GM19035 (cell line): Measurements from ENCODE around the gene RUNX2.

Source experiments
- ATAC-seq: cut with Tn5 transposase; IDR thresholded peaks from one replicate; pipeline ENCODE4 v1.9.1; 2021; ENCODE audit not compliant: unreplicated experiment

RUNX2 gene

DNA sequence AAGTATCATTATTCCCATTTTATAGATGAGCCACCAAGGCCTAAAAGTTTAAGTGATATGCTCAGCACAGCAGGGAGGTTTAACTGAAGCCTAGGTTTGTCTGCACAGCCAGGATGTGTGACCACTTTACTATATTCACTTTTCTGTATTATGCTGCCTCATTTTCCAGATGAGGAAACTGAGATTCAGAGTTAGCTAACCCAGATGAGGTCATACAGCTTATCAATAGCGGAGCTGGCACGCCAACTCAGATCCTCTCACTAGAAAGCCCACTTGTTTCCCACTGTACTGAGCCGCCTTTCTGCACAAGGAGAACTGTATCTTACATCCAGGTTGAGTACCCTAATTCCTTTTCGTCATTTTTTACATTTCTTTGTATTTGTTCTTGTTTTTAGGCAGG lies 181.3 kb downstream of the RUNX2 start:
- no peak for ATAC-seq

DNA sequence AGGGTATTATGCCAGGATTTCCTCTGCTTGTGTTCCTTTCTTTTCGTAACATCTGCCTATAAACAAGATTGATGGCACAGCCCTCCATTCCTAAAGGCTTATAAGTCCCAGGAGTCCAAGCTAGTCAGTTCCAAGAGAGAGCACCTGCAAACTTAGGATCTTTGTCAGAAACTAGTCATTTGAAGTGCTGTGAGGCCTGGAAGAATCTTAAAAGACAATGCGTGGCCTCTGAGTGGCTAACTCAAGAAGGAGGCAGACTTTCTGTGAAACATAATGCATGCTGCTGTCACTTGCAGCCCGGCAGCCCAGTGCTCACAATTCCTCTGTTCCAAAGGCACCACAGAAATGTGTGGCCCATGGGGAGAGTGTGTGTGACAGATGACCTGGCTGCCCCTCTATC lies 184.6 kb downstream of the RUNX2 start:
- no peak for ATAC-seq

GRCh38 chr6:45513213-45513618 lies 185.1 kb downstream of the RUNX2 start:
- ATAC-seq = no peak

DNA sequence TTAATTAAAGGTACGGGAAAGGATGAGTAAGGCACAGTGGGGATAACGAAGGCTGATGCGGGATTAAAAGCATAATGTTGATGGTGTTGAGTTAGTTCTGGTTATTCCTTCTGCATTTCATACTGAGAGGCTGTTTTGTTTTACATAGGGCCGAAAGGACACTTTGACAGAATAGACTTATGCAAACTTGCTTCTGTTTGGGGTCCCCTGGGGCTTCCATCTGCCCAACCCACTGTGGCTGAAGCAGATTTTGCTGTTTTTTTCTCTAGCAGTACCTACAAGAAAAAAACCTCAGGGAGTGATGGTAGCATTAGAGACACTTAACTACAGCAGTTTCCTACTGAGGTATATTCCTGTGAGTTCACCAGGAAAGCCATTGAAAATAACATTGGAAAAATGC lies 185.7 kb downstream of the RUNX2 start:
- no peak for ATAC-seq

DNA sequence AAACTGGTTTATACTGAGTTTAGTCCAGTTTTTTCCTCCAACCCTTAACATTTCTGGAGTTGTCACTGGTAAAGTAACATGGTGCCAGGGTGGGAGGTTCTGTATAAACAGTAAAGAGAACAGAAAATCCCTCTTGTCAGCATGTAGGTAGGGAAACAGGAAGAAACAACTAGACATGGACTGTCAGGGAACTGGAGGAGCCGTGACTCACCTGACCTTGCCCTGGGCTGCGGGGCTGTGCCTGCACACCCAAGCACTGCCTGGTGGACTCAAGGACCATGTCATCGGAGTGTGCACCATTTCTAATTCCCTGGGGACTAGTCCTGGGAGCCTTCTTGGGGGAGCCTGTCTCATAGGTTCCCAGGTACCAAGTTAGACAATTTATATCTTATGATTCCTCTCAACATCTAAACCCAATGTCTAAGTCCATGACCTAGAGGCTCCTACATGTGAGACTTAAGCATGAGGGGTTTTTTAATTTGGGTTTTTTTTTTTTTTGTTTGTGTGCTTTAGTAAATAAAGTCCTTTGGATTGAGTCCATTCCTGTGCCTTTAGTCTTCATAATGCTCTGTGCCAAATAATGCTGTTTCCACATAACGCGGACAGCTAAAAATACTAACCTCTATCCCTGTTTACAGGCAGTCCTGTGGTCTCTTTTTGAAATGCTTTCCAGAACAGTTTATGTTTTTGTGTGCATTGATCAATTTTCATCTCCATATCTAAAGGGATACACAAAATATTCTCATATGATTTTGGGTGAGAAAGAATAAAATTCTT lies 186.5 kb downstream of the RUNX2 start:
- no peak for ATAC-seq

GRCh38 chr6:45518013-45518720 lies 190.0 kb downstream of the RUNX2 start:
- ATAC-seq = no peak

- ATAC-seq = no peak
Observed at GRCh38 chr6:45521226-45521625, 193.1 kb downstream of the RUNX2 start.

GRCh38 chr6:45522486-45522885 lies 194.4 kb downstream of the RUNX2 start:
- ATAC-seq = no peak

GRCh38 chr6:45527210-45527609 lies 199.1 kb downstream of the RUNX2 start:
- ATAC-seq = no peak

DNA sequence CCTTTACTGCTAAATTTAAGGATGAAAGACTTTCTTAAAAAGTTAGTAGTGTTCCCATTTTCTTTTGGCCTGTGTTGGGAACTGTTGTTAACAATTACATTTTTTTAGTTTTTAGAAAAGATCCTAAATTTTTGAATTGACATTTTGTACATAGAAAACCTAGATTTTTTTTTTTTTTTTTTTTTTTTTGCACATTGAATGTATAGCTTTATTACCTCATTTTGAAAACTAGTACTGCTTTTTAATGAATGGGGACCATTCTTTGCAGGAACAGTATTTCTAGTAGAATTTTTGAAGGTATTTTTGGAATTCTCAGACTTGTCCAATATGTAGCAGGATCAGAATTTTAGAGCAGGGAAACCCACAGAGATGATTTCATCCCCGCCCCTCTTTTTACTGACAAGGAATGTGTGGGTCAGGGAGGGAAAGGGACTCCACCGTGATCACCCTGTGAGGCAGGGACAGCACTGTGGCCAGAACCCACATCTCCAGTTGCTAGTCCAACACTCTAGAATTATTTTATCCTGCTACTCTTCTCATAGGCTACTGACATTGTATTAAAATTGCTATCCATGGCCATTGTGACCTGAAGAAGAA lies 204.0 kb downstream of the RUNX2 start:
- no peak for ATAC-seq

DNA sequence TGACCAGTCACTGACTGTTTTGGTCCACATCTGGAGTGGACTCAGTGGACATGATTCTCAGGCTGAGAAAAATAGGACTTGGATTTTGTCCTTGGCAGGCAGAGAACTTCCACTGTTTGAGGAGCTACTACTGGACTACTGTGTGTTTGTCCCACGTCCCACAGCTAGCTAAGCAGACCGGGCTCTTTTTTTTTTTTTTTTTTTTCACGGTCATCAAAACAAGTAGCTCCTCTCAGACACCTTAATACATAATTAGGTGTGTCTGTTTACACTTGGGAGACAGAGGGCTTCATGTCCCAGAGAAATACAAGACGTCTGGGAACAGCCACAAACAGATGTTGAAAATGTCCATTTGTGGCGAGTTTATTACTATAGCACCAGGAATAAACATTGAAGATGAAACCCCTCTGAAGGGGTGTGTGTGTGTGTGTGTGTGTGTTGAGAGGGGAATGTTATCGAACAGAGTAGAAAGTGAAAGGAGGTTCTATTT lies 204.6 kb downstream of the RUNX2 start:
- ATAC-seq = no peak

- no peak for ATAC-seq
Observed at GRCh38 chr6:45533386-45533785, 205.3 kb downstream of the RUNX2 start.

DNA sequence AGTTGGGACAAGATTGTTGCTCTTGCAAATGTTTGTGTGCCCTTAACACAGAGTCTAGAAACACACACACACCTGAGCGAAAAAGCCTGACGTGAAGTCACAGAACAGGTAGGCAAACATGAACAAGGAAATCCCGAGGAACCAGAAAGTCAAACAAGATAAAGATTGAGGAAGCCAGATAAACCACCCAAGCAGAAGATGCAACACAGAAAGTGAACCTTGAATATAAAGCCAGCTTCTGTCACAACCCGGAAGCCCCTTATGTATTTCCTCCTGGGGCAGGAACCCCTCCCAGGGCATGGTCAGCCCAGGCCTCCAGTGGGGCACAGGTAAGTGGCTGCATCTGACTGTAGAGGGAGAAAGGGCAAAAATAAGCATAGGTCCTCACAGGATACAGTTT lies 207.8 kb downstream of the RUNX2 start:
- no peak for ATAC-seq

DNA sequence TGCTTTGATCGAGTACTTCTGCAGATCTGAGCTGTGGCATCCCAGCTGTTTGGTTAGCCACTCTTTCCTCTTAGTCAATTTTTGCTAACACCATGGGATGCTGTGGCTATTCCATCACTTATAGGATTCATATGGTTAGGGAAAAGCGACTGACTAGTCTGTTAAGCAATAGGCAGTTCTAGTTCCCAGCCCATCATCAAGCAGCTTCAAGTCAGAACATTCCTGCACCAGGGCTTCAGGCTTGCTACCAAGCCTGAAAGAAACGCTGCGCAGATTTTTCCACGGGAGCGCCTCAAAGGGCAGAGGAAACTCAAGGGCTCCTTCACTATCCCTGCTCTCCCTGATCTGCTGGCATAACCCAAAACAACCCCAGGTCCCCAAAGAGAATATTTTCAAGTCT lies 209.4 kb downstream of the RUNX2 start:
- no peak for ATAC-seq

GRCh38 chr6:45538641-45539547 lies 210.8 kb downstream of the RUNX2 start:
- no peak for ATAC-seq

- no peak for ATAC-seq
Observed at GRCh38 chr6:45540375-45540920, 212.3 kb downstream of the RUNX2 start.

DNA sequence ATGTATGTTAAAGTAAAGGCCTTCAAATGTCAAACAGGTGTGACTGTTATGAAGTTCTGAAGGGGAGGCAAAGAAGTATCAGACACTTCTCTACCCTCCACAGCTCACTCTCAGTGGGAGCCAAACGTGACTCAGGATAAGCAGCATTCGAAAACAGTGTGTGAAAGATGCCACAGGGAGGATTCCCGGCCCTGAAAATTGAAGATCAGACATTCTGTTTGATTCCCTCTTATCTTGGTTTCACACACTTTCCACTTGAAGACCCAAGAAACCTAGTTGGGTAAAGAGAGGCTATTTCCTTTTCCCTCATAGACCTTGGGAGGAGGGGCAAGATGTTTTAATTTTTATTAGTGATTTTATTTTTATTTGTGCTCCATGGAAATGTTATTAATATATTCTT lies 213.8 kb downstream of the RUNX2 start:
- ATAC-seq = no peak

- no peak for ATAC-seq
Observed at GRCh38 chr6:45543298-45544235, 215.4 kb downstream of the RUNX2 start.

DNA sequence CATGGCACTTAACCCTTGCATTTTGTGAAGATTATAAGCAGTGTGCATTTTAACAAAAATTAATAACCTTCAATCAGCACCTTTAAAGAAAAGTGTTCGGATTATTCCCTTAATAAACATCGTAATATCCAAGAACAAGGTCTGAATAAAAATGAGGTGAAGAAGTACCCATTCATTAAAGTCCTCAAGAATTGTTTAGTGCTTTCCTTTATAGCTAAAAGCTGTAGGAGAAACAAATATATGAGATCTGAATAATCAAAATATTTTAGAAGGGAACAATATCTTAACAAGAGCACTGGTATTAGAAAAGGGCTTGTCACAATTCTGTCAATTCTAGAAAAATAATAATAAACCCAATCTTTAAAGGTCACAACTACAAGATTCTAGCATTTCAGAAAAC lies 217.3 kb downstream of the RUNX2 start:
- ATAC-seq = no peak
